ENCODE results near the gene PLGRKT. TPM values are rescaled to one million over a fixed set of nuclear protein-coding genes. Genes with fewer than 3 reads are reported as not detected.
"Not testable (repeated sequence)": the region's sequence is repeated elsewhere in the genome, so short reads cannot be mapped to it uniquely, and the experiment has no call there.

Gene PLGRKT
- total RNA-seq, 1 donor from 2014 or later = 54.4 TPM

GRCh38 chr9:5364294-5365024, 73.3 kb downstream of the PLGRKT start:
- H3K4me3 Mint-ChIP-seq = no peak overlapping the region
- peaks cover 21% of the 10 kb centered on the region for H3K9me3 Mint-ChIP-seq
- no peak for DNase-seq
- no peaks in the 10 kb centered on the region for H3K27me3 Mint-ChIP-seq
- intact Hi-C loops (cut with micrococcal nuclease) = loop anchor here (1.0 kb wide), 1 partner anchor 11 kb away; no protein-coding TSS in a partner anchor
- peaks cover 32% of the 10 kb centered on the region for H3K36me3 Mint-ChIP-seq (ENCODE audit: low read depth)
- H3K27ac Mint-ChIP-seq = peak overlapping the region; percentile 36
- peaks cover 13% of the 10 kb centered on the region for H3K4me1 Mint-ChIP-seq

GRCh38 chr9:5361326-5362010, 76.3 kb downstream of the PLGRKT start:
- no peak overlapping the region for H3K27ac Mint-ChIP-seq
- H3K27me3 Mint-ChIP-seq = no peaks in the 10 kb centered on the region
- intact Hi-C loops (cut with micrococcal nuclease) = no loop called here
- no peak overlapping the region for H3K4me3 Mint-ChIP-seq
- no peak for DNase-seq
- peaks cover 35% of the 10 kb centered on the region for H3K36me3 Mint-ChIP-seq (ENCODE audit: low read depth)
- H3K9me3 Mint-ChIP-seq = peaks cover 8% of the 10 kb centered on the region
- H3K4me1 Mint-ChIP-seq = peaks cover 13% of the 10 kb centered on the region

- Mint-ChIP-seq H3K27me3 (no peaks in the 10 kb centered on the region), H3K9me3 (peaks cover 8% of the 10 kb centered on the region), H3K27ac (no peak overlapping the region), H3K4me3 (no peak overlapping the region), H3K36me3 (ENCODE audit: low read depth) (peaks cover 35% of the 10 kb centered on the region), H3K4me1 (peaks cover 11% of the 10 kb centered on the region)
- DNase-seq = no peak
- intact Hi-C loops (cut with micrococcal nuclease) = no loop called here
These were observed 77.4 kb downstream of the PLGRKT start for GRCh38 chr9:5360341-5360740.

- Mint-ChIP-seq H3K27me3 (no peaks in the 10 kb centered on the region), H3K4me3 (no peak overlapping the region), H3K9me3 (peaks cover 6% of the 10 kb centered on the region), H3K4me1 (peaks cover 11% of the 10 kb centered on the region), H3K27ac (no peak overlapping the region), H3K36me3 (ENCODE audit: low read depth) (peaks cover 36% of the 10 kb centered on the region)
- intact Hi-C loops (cut with micrococcal nuclease) = no loop called here
- no peak for DNase-seq
These were observed 80.2 kb downstream of the PLGRKT start for GRCh38 chr9:5357431-5358105.

- no peak overlapping the region for H3K27ac Mint-ChIP-seq
- no peaks in the 10 kb centered on the region for H3K27me3 Mint-ChIP-seq
- peaks cover 23% of the 10 kb centered on the region for H3K4me1 Mint-ChIP-seq
- peaks cover 31% of the 10 kb centered on the region for H3K36me3 Mint-ChIP-seq (ENCODE audit: low read depth)
- DNase-seq = no peak
- peaks cover 5% of the 10 kb centered on the region for H3K9me3 Mint-ChIP-seq
- no peak overlapping the region for H3K4me3 Mint-ChIP-seq
- intact Hi-C loops (cut with micrococcal nuclease) = no loop called here
These were observed 81.9 kb downstream of the PLGRKT start for GRCh38 chr9:5355817-5356216.

- Mint-ChIP-seq H3K4me1 (peaks cover 23% of the 10 kb centered on the region), H3K27me3 (no peaks in the 10 kb centered on the region), H3K4me3 (no peak overlapping the region), H3K9me3 (peaks cover 6% of the 10 kb centered on the region), H3K36me3 (ENCODE audit: low read depth) (peaks cover 27% of the 10 kb centered on the region), H3K27ac (no peak overlapping the region)
- no peak for DNase-seq
- intact Hi-C loops (cut with micrococcal nuclease) = no loop called here
These were observed 82.5 kb downstream of the PLGRKT start for GRCh38 chr9:5355226-5355625.

- Mint-ChIP-seq H3K4me3 (no peak overlapping the region), H3K27me3 (no peaks in the 10 kb centered on the region), H3K27ac (no peak overlapping the region), H3K36me3 (ENCODE audit: low read depth) (peaks cover 31% of the 10 kb centered on the region), H3K9me3 (peaks cover 12% of the 10 kb centered on the region), H3K4me1 (peaks cover 23% of the 10 kb centered on the region)
- intact Hi-C loops (cut with micrococcal nuclease) = no loop called here
- DNase-seq = no peak
These were observed 83.5 kb downstream of the PLGRKT start for GRCh38 chr9:5354184-5354583.

- no peaks in the 10 kb centered on the region for H3K27me3 Mint-ChIP-seq
- intact Hi-C loops (cut with micrococcal nuclease) = no loop called here
- H3K9me3 Mint-ChIP-seq = peaks cover 14% of the 10 kb centered on the region
- peak overlapping the region; percentile 38 for H3K4me3 Mint-ChIP-seq
- H3K27ac Mint-ChIP-seq = peak overlapping the region; percentile 43
- H3K4me1 Mint-ChIP-seq = peaks cover 23% of the 10 kb centered on the region
- peak; percentile 74 for DNase-seq
- H3K36me3 Mint-ChIP-seq (ENCODE audit: low read depth) = peaks cover 28% of the 10 kb centered on the region
These were observed 85.0 kb downstream of the PLGRKT start for GRCh38 chr9:5352637-5353248.

GRCh38 chr9:5338992-5339981, 98.4 kb downstream of the PLGRKT start, which contains the start of gene RLN1:
RLN1 (minus strand) TSS chr9:5339876; CDS start chr9:5339746, 130 bp downstream.
- Mint-ChIP-seq H3K4me3 (peak within 1 kb of the TSS; percentile 48), H3K27ac (peak within 1 kb of the TSS; percentile 7), H3K4me1 (peaks cover 19% of the 10 kb centered on the region)
- H3K9me3 Mint-ChIP-seq; intact Hi-C loops (cut with micrococcal nuclease); H3K27me3 Mint-ChIP-seq; H3K36me3 Mint-ChIP-seq (ENCODE audit: low read depth): not testable (repeated sequence)
- DNase-seq = peak; percentile 73

- peaks cover 19% of the 10 kb centered on the region for H3K4me1 Mint-ChIP-seq
- peaks cover 17% of the 10 kb centered on the region for H3K36me3 Mint-ChIP-seq (ENCODE audit: low read depth)
- H3K9me3 Mint-ChIP-seq = no peaks in the 10 kb centered on the region
- intact Hi-C loops (cut with micrococcal nuclease) = no loop called here
- no peaks in the 10 kb centered on the region for H3K27me3 Mint-ChIP-seq
- H3K27ac Mint-ChIP-seq = peak overlapping the region; percentile 65
- peak overlapping the region; percentile 54 for H3K4me3 Mint-ChIP-seq
- DNase-seq = peak; percentile 80
These were observed 101.0 kb downstream of the PLGRKT start for GRCh38 chr9:5336688-5337087.

GRCh38 chr9:5331276-5331675, 106.4 kb downstream of the PLGRKT start:
- H3K4me3 Mint-ChIP-seq; H3K27me3 Mint-ChIP-seq; H3K9me3 Mint-ChIP-seq; DNase-seq; H3K27ac Mint-ChIP-seq; intact Hi-C loops (cut with micrococcal nuclease): not testable (repeated sequence)
- Mint-ChIP-seq H3K4me1 (peaks cover 14% of the 10 kb centered on the region), H3K36me3 (ENCODE audit: low read depth) (peaks cover 37% of the 10 kb centered on the region)

GRCh38 chr9:5326893-5327548, 110.7 kb downstream of the PLGRKT start:
- Mint-ChIP-seq H3K36me3 (ENCODE audit: low read depth) (peaks cover 22% of the 10 kb centered on the region), H3K9me3 (no peaks in the 10 kb centered on the region), H3K4me1 (peaks cover 8% of the 10 kb centered on the region), H3K27ac (no peak overlapping the region), H3K27me3 (no peaks in the 10 kb centered on the region), H3K4me3 (no peak overlapping the region)
- peak; percentile 76 for DNase-seq
- intact Hi-C loops (cut with micrococcal nuclease) = no loop called here

Measured in activated CD4-positive, alpha-beta T cell treated with anti-CD3 and anti-CD28 coated beads, Interleukin-2, amount 10 ng/mL, durations not matched to agents 24 days and 14 days (primary cell).